Kidney (tissue), 14 donors: ENCODE data around the gene PTPRG. TPM values are rescaled to one million over a fixed set of nuclear protein-coding genes. Genes with fewer than 3 reads are reported as not detected.

Experiments used
- DNase-seq, 5 donors: peaks; one replicate each; pipeline ENCODE4 v3.0.0-alpha.2; 2013 to 2020
- FAIRE-seq: peaks from 2 replicates; lab custom pipeline; 2012; peaks lifted over from hg19 to GRCh38; lab: Jason Lieb, UNC
- H3K27ac ChIP-seq, 2 donors: one replicate each; pipeline ENCODE4 v1.7.0; 2013; ENCODE audit warnings: low read depth in 2 of 2, low read length in 2 of 2, inconsistent platforms in 1 of 2
- H3K27me3 ChIP-seq: one replicate; pipeline ENCODE4 v1.7.1; 2013; ENCODE audit warnings: low read length, inconsistent platforms; ENCODE audit not compliant: control insufficient read depth, insufficient read depth
- H3K36me3 ChIP-seq, 3 donors: one replicate each; pipeline versions ENCODE4 v1.7.0 to v1.7.1; 2013; ENCODE audit warnings: low read length in 3 of 3, control low read depth in 1 of 3, inconsistent platforms in 1 of 3; ENCODE audit not compliant: insufficient read depth in 3 of 3, control insufficient read depth in 2 of 3
- H3K4me1 ChIP-seq, 3 donors: one replicate each; pipeline versions ENCODE4 v1.7.0 to v1.7.1; 2013; ENCODE audit warnings: low read length in 3 of 3, inconsistent platforms in 1 of 3, low read depth in 1 of 3; ENCODE audit not compliant: control insufficient read depth in 2 of 3, insufficient read depth in 2 of 3
- H3K4me3 ChIP-seq, 3 donors: one replicate each; pipeline versions ENCODE4 v1.7.0 to v1.8.1; 2013; ENCODE audit warnings: low read length in 3 of 3, control low read depth in 1 of 3, inconsistent platforms in 1 of 3
- H3K9ac ChIP-seq, 3 donors: one replicate each; pipeline versions ENCODE4 v1.7.0 to v1.7.1; 2013; ENCODE audit warnings: low read length in 3 of 3, control low read depth in 1 of 3, inconsistent platforms in 1 of 3
- H3K9me3 ChIP-seq, 3 donors: one replicate each; pipeline versions ENCODE4 v1.7.0 to v1.7.1; 2013; ENCODE audit warnings: low read length in 3 of 3, control low read depth in 1 of 3, inconsistent platforms in 1 of 3; ENCODE audit not compliant: control insufficient read depth in 2 of 3, insufficient read depth in 1 of 3
- CTCF ChIP-seq: IDR thresholded peaks from 3 replicates; pipeline ENCODE4 v1.5.1; 2012; ENCODE audit warnings: mild to moderate bottlenecking, moderate library complexity, borderline replicate concordance; ENCODE audit not compliant: insufficient read depth; ENCODE audit errors: extremely low read depth
- intact Hi-C: fragments of 100-400 bp; cut with DNase I; formaldehyde crosslinking; loops from one replicate; pipeline ENCODE4 v1.11.1; 2022
- polyA plus RNA-seq: library from polyadenylated mRNA; stranded (reverse); fragments of 350-450 nt; fragmentation: Illumina TruSeq; extraction: RNeasy Lipid Tissue Mini Kit (QIAGEN cat#74804); gene quantifications from one replicate; pipeline ENCODE4 v1.2.3, GENCODE V29; 2014; ENCODE audit warnings: low read depth, low replicate concordance; ENCODE audit not compliant: insufficient read depth
- total RNA-seq: library from RNA; stranded (reverse); fragmentation: NEBNext Ultra II Directional; extraction: Animal tissue kit (Norgen Biotek cat#: 25700); gene quantifications from one replicate; pipeline ENCODE4 v1.2.1, GENCODE V29; 2021
- donor health status: control.
- donor health status: control.
- donor health status: control.
- donor health status: control.
- donor health status: control.
- donor health status: DM: yes; HTN: yes; CAD: no.
- donor health status: Normal renal cell carcinoma (clear cell type).

The PTPRG gene
- total and polyA plus RNA-seq, 2 donors from 2014 or later = 9.2 to 154 TPM

- Histone ChIP-seq H3K9me3 (no peaks in the 10 kb centered on the region), H3K4me1 (peaks cover 0 to 13% (median 0%) of the 10 kb centered on the region in 3 donors), H3K9ac (no peak overlapping the region), H3K27me3 (no peaks in the 10 kb centered on the region), H3K36me3 (no peaks in the 10 kb centered on the region), H3K27ac (no peak overlapping the region), H3K4me3 (no peak overlapping the region)
- TF ChIP-seq CTCF = no peak
- DNase-seq (no peak), FAIRE-seq (no peak)
- intact Hi-C loops = no loop called here
Measured at GRCh38 chr3:61884794-61885193, 323.4 kb downstream of the PTPRG start.

- no peak overlapping the region for H3K9ac ChIP-seq
- H3K4me3 ChIP-seq = no peak overlapping the region
- no peaks in the 10 kb centered on the region for H3K9me3 ChIP-seq
- intact Hi-C loops = no loop called here
- TF ChIP-seq CTCF = no peak
- FAIRE-seq (no peak), DNase-seq (no peak)
- no peaks in the 10 kb centered on the region for H3K36me3 ChIP-seq
- no peaks in the 10 kb centered on the region for H3K27me3 ChIP-seq
- peaks cover 0 to 17% (median 0%) of the 10 kb centered on the region in 3 donors for H3K4me1 ChIP-seq
- no peak overlapping the region for H3K27ac ChIP-seq
Measured at GRCh38 chr3:61885414-61885813, 324.0 kb downstream of the PTPRG start.

GRCh38 chr3:61887206-61887605, 325.8 kb downstream of the PTPRG start:
- no peaks in the 10 kb centered on the region for H3K27me3 ChIP-seq
- no peaks in the 10 kb centered on the region for H3K9me3 ChIP-seq
- no peak overlapping the region for H3K9ac ChIP-seq
- no peak for FAIRE-seq
- H3K36me3 ChIP-seq = no peaks in the 10 kb centered on the region
- TF ChIP-seq CTCF = no peak
- H3K27ac ChIP-seq = no peak overlapping the region
- peaks cover 0 to 11% (median 0%) of the 10 kb centered on the region in 3 donors for H3K4me1 ChIP-seq
- H3K4me3 ChIP-seq = no peak overlapping the region
- DNase-seq = no peak
- intact Hi-C loops = no loop called here

- no peaks in the 10 kb centered on the region for H3K9me3 ChIP-seq
- TF ChIP-seq CTCF = no peak
- FAIRE-seq = no peak
- DNase-seq = no peak
- H3K27me3 ChIP-seq = no peaks in the 10 kb centered on the region
- peaks cover 0 to 11% (median 0%) of the 10 kb centered on the region in 3 donors for H3K4me1 ChIP-seq
- no peak overlapping the region for H3K27ac ChIP-seq
- H3K36me3 ChIP-seq = no peaks in the 10 kb centered on the region
- no peak overlapping the region for H3K4me3 ChIP-seq
- intact Hi-C loops = no loop called here
- H3K9ac ChIP-seq = no peak overlapping the region
Measured at GRCh38 chr3:61889259-61889658, 327.9 kb downstream of the PTPRG start.
